Stimulated activated naive CD8-positive, alpha-beta T cell treated with anti-CD3 and anti-CD28 coated beads, Interleukin-15, Interleukin-2, amounts not matched to agents 100 ng/mL and 50 ng/mL, for 24 hours (primary cell): ENCODE data around the gene DACH1.

ENCODE experiments used
- H3K27ac Mint-ChIP-seq: one replicate; pipeline ENCODE4 v1.8.0; 2021; ENCODE audit warnings: mild to moderate bottlenecking, mixed read lengths
- H3K27me3 Mint-ChIP-seq: one replicate; pipeline ENCODE4 v1.8.0; 2021; ENCODE audit warnings: mixed read lengths
- H3K36me3 Mint-ChIP-seq: one replicate; pipeline ENCODE4 v1.8.0; 2021; ENCODE audit warnings: low read depth, mixed read lengths
- H3K4me1 Mint-ChIP-seq: one replicate; pipeline ENCODE4 v1.8.0; 2021; ENCODE audit warnings: low read depth, mixed read lengths
- H3K4me3 Mint-ChIP-seq: one replicate; pipeline ENCODE4 v1.8.0; 2021; ENCODE audit warnings: mild to moderate bottlenecking, mixed read lengths
- H3K9me3 Mint-ChIP-seq: one replicate; pipeline ENCODE4 v1.8.0; 2021; ENCODE audit warnings: mixed read lengths

DACH1 gene

DNA sequence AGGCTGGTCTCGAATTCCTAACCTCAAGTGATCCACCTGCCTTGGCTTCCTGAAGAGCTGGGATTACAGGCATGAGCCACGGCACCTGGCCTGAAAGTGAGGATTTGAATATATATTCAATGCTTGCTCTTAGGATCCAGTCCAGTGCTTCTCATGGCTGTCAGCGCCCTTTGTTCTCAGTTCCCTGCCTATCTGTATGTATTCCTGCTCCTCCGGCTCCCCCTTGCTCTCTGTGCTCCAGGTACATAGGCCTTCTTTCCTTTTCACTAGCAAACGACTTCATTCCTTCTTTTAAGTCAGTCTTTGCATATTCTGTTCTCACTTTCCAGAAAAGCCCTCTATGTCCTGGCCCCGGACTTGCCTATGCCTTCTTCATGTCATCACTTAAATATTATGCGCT, 232.8 kb downstream of the DACH1 start:
- H3K4me1 Mint-ChIP-seq = no peaks in the 10 kb centered on the region
- H3K9me3 Mint-ChIP-seq = peaks cover 11% of the 10 kb centered on the region
- H3K36me3 Mint-ChIP-seq = no peaks in the 10 kb centered on the region
- no peak overlapping the region for H3K4me3 Mint-ChIP-seq
- H3K27me3 Mint-ChIP-seq = no peaks in the 10 kb centered on the region
- no peak overlapping the region for H3K27ac Mint-ChIP-seq

- Mint-ChIP-seq H3K9me3 (peaks cover 11% of the 10 kb centered on the region), H3K4me3 (no peak overlapping the region), H3K27me3 (no peaks in the 10 kb centered on the region), H3K4me1 (no peaks in the 10 kb centered on the region), H3K27ac (no peak overlapping the region), H3K36me3 (no peaks in the 10 kb centered on the region)
Observed at GRCh38 chr13:71632721-71633120, 234.3 kb downstream of the DACH1 start.

DNA sequence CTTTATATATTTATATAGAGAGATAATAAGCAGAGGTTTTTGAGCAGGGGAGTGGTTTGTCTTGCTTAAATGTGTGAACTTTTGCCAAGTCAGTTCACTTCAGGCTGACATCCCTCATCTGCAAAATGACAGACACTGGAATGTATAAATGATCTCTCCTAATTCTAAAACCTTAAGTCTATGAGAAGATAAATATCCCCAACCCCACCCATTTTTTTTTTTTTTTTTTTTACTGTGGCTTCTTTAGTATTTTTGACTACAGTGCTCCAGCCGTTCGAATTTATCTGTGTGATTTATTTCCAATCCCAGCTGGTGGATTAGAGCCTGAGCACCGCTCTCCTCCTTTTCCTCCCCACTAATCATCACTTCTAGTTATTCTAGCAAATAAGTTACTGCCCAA, 234.8 kb downstream of the DACH1 start:
- Mint-ChIP-seq H3K36me3 (no peaks in the 10 kb centered on the region), H3K4me3 (no peak overlapping the region), H3K27me3 (no peaks in the 10 kb centered on the region), H3K4me1 (no peaks in the 10 kb centered on the region), H3K9me3 (peaks cover 11% of the 10 kb centered on the region), H3K27ac (no peak overlapping the region)

GRCh38 chr13:71629167-71629566, 237.8 kb downstream of the DACH1 start:
- Mint-ChIP-seq H3K4me3 (no peak overlapping the region), H3K27me3 (no peaks in the 10 kb centered on the region), H3K36me3 (no peaks in the 10 kb centered on the region), H3K4me1 (no peaks in the 10 kb centered on the region), H3K27ac (no peak overlapping the region), H3K9me3 (peaks cover 7% of the 10 kb centered on the region)

DNA sequence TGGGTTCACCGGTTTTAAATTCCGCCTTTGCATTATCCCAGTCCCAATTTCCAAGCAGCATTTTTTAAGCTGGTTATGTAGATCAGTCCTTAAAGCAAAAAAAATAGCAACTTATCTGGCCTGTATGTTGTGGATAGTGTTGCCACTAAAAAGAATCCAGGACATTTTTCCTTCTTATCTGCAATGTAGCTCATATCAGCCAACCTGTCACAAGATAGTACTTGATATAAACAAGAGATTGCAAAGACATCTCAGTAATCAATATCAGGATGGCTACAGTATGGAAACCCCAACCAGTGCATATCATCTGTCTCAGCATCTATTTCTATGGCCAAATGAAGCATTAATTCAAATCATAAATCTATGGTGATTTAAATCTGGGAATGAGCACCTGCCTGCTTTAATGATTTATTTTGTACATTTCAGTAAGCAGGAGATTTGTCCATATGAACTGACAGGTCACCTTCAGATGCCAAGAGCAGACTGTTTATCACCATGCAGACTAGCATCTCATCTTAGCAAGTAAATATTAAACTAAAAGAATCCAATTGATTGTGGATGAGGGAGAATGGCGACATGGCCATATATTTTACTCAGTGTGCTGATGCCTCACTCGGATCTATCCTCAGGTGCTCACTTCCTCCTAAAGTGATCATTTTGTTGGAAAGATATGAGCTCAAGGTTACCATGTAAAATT, 240.4 kb downstream of the DACH1 start:
- Mint-ChIP-seq H3K27me3 (no peaks in the 10 kb centered on the region), H3K9me3 (no peaks in the 10 kb centered on the region), H3K4me3 (no peak overlapping the region), H3K4me1 (no peaks in the 10 kb centered on the region), H3K27ac (no peak overlapping the region), H3K36me3 (no peaks in the 10 kb centered on the region)

DNA sequence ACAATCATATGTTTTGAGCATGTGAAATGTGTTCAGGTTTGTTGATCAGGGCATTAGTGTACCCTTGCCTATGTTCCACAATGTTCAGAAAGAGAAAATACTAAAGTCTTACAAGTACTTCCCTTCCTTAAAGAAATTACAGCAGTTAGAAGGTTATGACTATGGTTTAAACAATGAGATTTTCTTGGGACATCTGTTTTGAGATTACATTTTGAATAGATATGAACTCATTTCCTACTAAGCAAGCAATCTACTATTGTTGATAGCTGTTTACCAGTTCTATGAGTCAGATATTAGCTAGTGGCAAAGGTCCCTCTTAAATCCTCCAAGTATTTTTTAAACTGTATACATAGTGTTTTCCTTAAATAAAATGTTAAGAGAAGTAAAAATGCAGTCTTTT, 241.3 kb downstream of the DACH1 start:
- Mint-ChIP-seq H3K9me3 (no peaks in the 10 kb centered on the region), H3K27me3 (no peaks in the 10 kb centered on the region), H3K36me3 (no peaks in the 10 kb centered on the region), H3K4me1 (no peaks in the 10 kb centered on the region), H3K27ac (no peak overlapping the region), H3K4me3 (no peak overlapping the region)

DNA sequence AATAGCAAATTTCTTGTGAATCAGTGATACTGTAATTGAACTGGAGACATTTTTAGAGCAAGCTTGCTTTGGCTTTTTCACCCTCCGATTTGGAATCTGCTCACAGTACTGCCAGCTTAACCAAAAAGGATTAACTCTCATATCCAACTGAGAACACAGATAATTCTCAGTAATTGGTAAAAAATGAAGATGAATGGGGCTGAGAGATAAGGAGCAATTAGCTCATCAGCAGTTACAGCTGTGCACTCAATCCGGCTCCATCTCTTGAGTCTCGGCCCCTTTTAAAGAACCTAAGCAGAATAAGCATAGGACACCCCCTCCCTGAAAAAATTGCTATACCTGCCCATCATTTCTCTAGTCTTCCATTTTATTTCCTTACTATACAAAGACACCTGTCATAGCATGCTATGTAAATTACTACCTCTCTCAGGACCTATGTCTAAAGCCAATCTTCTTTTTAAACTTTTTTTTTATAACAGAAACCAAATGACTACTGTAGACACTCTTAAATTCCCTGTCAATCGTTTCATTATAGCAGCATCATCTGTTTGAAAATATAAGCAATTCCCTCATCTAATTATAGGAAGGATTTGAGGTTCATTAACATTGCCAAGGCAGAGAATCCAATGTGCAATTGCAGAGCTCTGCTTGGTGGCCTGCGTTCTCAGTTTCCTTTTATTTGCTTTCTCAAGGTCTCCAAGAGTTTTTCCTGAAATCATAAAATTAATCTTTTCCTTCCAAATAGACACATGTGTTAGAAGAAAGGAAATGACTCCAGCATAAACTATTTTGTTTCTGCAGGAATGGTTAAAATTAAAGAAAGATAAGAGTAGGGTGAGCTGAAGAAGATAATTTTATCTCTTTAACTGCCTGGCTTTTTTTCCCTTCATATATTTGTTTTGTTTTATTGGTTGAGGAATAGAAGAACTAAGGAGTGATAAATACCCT, 242.1 kb downstream of the DACH1 start:
- Mint-ChIP-seq H3K27me3 (no peaks in the 10 kb centered on the region), H3K36me3 (no peaks in the 10 kb centered on the region), H3K4me3 (no peak overlapping the region), H3K9me3 (no peaks in the 10 kb centered on the region), H3K4me1 (no peaks in the 10 kb centered on the region), H3K27ac (no peak overlapping the region)

- H3K4me1 Mint-ChIP-seq = no peaks in the 10 kb centered on the region
- no peak overlapping the region for H3K4me3 Mint-ChIP-seq
- H3K9me3 Mint-ChIP-seq = no peaks in the 10 kb centered on the region
- H3K36me3 Mint-ChIP-seq = no peaks in the 10 kb centered on the region
- H3K27me3 Mint-ChIP-seq = no peaks in the 10 kb centered on the region
- no peak overlapping the region for H3K27ac Mint-ChIP-seq
Observed at GRCh38 chr13:71621174-71622124, 245.6 kb downstream of the DACH1 start.

DNA sequence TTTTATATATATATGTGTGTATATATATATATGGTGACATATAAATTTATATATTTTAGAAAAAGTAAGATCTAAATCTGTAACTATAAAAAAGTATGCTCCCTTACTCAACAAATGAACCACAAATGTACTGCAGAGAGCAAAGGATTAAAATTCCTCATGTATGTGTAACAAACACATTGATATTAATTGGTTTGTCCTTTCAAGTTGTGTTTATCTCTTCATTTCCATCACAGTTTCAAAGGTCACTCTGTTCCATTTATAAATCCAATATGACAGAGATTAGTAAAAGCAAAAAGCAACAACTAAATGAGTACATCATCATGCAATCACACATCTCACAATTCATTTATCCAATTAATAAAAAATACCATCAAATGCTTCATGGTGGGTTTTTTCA, 247.9 kb downstream of the DACH1 start:
- no peaks in the 10 kb centered on the region for H3K36me3 Mint-ChIP-seq
- no peaks in the 10 kb centered on the region for H3K27me3 Mint-ChIP-seq
- H3K27ac Mint-ChIP-seq = no peak overlapping the region
- no peaks in the 10 kb centered on the region for H3K4me1 Mint-ChIP-seq
- no peak overlapping the region for H3K4me3 Mint-ChIP-seq
- no peaks in the 10 kb centered on the region for H3K9me3 Mint-ChIP-seq

- Mint-ChIP-seq H3K27ac (no peak overlapping the region), H3K36me3 (no peaks in the 10 kb centered on the region), H3K4me3 (no peak overlapping the region), H3K9me3 (no peaks in the 10 kb centered on the region), H3K4me1 (peaks cover 3% of the 10 kb centered on the region), H3K27me3 (no peaks in the 10 kb centered on the region)
Observed at GRCh38 chr13:71618159-71618558, 248.8 kb downstream of the DACH1 start.

DNA sequence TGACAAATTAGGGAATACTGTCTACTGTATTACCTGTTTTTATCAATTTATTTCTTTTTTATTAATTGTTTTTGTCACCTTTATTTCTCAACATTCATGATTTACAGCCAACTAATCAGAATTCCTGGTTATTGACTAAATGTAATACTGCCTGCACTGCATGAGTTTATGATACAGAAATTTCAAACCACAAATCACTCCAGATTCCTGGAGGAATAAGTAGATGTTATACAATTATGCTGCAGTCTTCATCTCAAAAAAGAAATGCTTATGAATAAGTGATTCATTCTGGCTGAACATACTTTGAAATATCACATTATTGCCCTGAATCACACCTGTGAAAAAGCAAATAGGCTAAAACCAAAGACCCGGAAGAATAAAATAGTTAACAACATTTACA, 249.7 kb downstream of the DACH1 start:
- Mint-ChIP-seq H3K9me3 (no peaks in the 10 kb centered on the region), H3K4me1 (peaks cover 8% of the 10 kb centered on the region), H3K4me3 (no peak overlapping the region), H3K27me3 (no peaks in the 10 kb centered on the region), H3K36me3 (no peaks in the 10 kb centered on the region), H3K27ac (no peak overlapping the region)

GRCh38 chr13:71613066-71613745, 253.8 kb downstream of the DACH1 start:
- Mint-ChIP-seq H3K4me1 (peaks cover 13% of the 10 kb centered on the region), H3K27ac (no peak overlapping the region)

DNA sequence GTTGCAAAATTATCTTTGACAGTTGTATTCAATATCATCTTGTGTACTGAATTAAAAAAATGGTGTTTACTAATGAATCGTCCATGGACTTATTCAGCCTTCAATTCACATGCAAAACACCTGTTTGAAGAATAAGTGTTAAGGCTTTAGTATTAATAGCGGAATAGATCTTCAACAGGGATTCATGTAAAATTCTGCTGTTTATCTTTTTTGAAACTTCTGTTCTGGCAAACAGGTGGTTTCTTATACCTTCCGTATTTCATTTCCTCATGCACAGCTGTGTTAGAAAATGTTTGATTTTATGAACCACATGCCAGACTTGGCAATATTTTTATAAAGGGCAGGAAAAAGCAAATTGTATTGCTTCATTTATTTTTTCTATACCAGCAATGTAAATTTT, 255.7 kb downstream of the DACH1 start:
- H3K27me3 Mint-ChIP-seq = no peaks in the 10 kb centered on the region
- H3K36me3 Mint-ChIP-seq = no peaks in the 10 kb centered on the region
- H3K4me3 Mint-ChIP-seq = no peak overlapping the region
- peaks cover 13% of the 10 kb centered on the region for H3K4me1 Mint-ChIP-seq
- H3K9me3 Mint-ChIP-seq = no peaks in the 10 kb centered on the region
- no peak overlapping the region for H3K27ac Mint-ChIP-seq

More at GRCh38 chr13:71613066-71613745, 253.8 kb downstream of the DACH1 start:
- H3K36me3 Mint-ChIP-seq = no peaks in the 10 kb centered on the region
- H3K4me3 Mint-ChIP-seq = no peak overlapping the region
- H3K9me3 Mint-ChIP-seq = no peaks in the 10 kb centered on the region
- H3K27me3 Mint-ChIP-seq = no peaks in the 10 kb centered on the region

DNA sequence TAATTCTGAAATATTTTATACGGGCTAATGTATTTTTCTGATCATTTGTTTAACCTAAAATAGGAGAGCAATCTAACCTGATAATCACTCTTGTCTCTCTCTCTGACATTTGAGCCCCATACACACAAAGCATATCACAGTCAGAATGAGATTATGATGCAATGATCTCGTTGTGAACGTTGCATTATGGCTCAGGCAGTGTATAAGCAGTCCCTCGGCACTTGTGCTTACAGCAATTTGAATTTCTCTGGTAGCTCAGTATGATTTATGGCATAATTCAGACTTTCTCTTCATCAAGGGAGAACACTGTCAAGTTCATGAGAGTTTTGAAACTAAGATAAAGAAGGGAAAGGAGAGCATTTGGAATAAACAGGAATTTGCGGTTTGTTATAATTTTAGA, 256.1 kb downstream of the DACH1 start:
- Mint-ChIP-seq H3K9me3 (no peaks in the 10 kb centered on the region), H3K36me3 (no peaks in the 10 kb centered on the region), H3K4me1 (peaks cover 13% of the 10 kb centered on the region), H3K27ac (no peak overlapping the region), H3K4me3 (no peak overlapping the region), H3K27me3 (no peaks in the 10 kb centered on the region)
